ENCODE data around the gene PSMD9. TPM values are rescaled to one million over a fixed set of nuclear protein-coding genes. Genes with fewer than 3 reads are reported as not detected.
"Not testable (repeated sequence)": the region's sequence is repeated elsewhere in the genome, so short reads cannot be mapped to it uniquely, and the experiment has no call there.

The PSMD9 gene
- polyA plus RNA-seq, 4 donors = 48.9 to 58.6 (median 54.3) TPM

DNA sequence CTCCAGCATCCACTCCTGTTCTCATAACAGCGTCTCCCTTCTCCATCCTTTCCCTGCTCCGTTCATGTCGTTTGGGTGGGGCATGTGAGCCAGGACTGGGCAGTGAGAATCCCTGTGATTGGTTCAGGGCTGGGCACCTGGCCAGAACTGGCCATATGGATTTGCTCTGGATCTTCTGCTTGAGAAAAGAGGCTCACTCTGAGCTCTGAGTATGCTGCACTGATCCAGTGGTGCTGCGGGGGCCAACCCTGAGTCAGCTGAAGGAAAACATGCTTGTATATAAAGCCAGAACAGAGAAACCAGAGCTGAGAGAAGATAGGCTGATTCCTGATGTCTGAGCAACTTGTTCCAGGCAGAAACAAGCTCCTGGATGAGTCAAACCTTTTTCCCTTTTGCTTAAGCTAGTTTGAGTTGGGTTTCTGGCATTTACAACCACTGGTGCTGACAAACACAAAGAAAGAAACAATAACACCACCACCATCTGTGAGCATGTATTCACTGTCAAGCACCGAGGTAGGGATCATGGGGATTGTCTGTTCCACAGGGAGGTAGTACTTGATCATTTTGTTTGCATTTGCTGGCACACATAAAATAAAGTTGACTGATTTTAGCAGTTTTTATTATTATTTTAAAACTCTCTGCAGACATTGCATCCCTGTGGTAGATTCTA, 15.9 kb upstream of the PSMD9 start:
- peak in 2 of 4 donors; percentile 48 to 54 for DNase-seq (ENCODE audit: low read depth in 4 of 4, low spot score in 3 of 4)

- DNase-seq (ENCODE audit: low read depth in 4 of 4, low spot score in 3 of 4) = no peak
These were observed 15.4 kb upstream of the PSMD9 start for GRCh38 chr12:121873216-121873569.

DNA sequence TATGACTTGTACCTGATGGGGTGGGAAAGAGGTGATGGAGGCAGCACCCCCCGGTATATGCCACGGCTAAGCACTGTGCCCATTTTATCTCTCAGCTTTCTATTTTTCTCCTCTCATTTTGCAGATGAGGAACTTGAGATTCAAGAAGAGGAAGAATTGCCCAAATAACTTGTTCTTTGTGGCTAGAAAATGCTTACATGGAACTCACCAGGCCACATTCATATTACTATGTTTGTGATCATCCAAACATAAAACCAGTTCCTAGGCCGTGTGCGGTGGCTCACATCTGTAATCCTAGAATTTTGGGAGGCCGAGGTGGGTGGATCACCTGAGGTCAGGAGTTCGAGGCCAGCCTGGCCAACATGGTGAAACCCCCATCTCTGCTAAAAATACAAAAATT, 14.5 kb upstream of the PSMD9 start:
- DNase-seq (ENCODE audit: low read depth in 4 of 4, low spot score in 3 of 4) = no peak

DNA sequence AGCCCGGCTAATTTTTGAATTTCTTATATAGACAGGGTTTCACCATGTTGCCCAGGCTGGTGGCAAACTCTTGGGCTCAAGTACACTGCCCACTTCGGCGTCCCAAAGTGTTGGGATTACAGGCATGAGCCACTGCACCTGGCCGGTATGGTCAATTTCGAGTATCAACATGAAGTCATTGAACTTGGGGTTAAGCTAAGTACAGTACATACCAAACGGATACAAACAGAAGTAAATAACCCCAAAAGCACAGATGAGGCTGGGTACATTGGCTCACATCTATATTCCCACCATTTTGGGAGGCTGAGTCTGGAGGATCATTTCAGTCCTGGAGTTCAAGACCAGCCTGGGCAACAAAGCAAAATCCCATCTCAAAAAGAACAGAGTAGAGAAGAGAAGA, 13.0 kb upstream of the PSMD9 start:
- no peak for DNase-seq (ENCODE audit: low read depth in 4 of 4, low spot score in 3 of 4)

GRCh38 chr12:121876080-121876447, 12.5 kb upstream of the PSMD9 start:
- DNase-seq (ENCODE audit: low read depth in 4 of 4, low spot score in 3 of 4) = not testable (repeated sequence)

DNA sequence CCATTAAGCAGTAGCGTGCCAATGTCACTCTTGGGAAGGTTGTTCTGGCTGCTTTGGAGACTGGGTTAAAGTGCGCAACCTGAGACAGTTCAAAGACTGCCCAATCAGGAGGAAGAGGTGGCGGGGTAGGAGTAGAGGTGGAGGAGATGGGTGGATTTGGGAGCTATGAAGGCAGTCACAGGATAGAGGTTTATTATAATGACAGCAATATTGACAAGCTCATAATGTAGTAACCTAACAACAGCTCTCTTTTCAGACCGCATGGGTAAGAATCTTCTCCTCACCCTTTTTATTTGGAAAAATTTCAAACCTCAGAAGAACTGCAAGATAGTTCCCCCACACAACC, 5.3 kb upstream of the PSMD9 start:
- no peak for DNase-seq (ENCODE audit: low read depth in 4 of 4, low spot score in 3 of 4)

GRCh38 chr12:121885129-121885528, 3.5 kb upstream of the PSMD9 start:
- DNase-seq (ENCODE audit: low read depth in 4 of 4, low spot score in 3 of 4) = not testable (repeated sequence)

GRCh38 chr12:121888083-121888477, 510 bp upstream of the PSMD9 start:
- no peak for DNase-seq (ENCODE audit: low read depth in 4 of 4, low spot score in 3 of 4)

DNA sequence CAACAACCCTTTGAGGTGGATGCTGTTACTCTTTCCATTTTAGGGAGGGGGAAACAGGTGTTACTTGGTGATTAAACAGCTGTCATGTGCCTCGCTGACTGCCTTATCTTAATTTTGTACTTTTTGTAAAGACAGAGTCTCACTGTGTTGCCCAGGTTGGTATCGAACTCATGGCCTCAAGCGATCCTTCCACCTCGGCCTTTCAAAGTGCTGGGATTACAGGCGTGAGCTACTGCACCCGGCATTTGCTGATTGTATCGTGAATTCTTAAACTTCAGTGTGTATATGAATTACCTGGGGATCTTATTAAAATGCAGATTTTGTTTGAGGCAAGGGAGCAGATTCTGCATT, 659 bp downstream of the PSMD9 start:
- no peak for DNase-seq (ENCODE audit: low read depth in 4 of 4, low spot score in 3 of 4)

GRCh38 chr12:121889661-121890060, 1.1 kb downstream of the PSMD9 start:
- DNase-seq (ENCODE audit: low read depth in 4 of 4, low spot score in 3 of 4) = not testable (repeated sequence)

DNA sequence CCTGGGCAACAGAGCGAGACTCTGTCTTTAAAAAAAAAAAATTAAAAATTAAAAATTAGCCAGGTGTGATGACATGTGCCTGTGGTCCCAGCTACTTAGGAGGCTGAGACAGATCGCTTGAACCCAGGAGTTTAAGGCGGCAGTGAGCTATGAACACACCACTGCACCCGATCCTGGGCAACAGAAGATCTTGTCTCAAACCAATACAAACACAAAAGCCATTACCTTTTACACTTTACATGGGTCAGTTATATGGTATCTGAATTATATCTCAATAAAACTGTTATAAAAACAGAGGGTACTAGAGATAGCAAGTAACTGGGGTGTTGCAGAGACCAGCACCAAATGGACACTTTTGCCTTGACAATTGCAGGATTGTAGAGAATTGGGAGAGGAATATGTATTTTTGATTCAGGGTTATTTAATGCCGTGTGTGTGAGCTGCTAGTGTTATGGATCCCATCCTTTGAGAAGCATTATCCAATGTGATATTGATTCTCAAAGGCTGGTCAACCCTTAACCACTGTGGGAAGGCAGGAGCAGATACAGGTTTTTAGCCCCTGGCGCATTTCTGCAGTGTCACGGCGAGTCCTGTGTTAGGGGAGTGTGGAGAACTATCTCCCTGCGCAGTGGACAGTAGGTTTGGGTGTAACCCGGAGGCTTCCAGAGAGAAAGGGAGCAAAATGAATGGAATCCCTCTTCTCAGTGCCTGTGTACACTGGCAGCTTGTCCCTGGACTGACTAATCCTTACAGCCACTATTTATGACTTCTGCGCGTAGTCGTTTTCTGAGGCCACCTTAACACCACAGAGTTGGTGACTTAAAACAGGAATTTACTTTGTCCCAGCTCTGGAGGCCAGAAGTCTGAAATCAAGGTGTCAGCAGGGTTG, 4.3 kb downstream of the PSMD9 start:
- DNase-seq (ENCODE audit: low read depth in 4 of 4, low spot score in 3 of 4) = no peak

DNA sequence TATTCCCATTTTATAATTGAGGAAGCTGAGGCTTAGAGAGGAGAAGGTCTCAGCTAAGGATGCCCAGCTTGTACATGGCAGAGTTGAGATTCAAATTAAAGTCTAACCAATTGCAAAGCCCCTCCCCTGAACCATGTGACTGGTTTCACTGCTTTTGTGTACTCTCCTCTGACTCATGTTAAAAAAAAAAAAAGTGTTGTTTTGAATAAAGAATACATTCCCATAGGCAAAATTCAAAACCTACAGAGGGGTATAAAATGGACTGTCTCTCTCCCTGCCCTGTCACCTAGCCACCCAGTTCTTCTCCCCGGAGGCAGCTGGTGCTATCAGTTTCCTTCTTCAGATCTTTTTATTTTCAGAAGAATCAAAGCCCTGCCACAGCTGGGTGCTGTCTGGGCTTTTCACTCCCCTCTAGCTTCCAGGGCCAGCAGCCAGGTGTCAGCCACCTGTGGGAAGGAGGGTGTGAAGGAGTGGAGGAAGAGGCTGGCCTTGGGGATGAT, 5.4 kb downstream of the PSMD9 start:
- no peak for DNase-seq (ENCODE audit: low read depth in 4 of 4, low spot score in 3 of 4)

- DNase-seq (ENCODE audit: low read depth in 4 of 4, low spot score in 3 of 4) = no peak
These were observed 6.0 kb downstream of the PSMD9 start for GRCh38 chr12:121894633-121895032.

- DNase-seq (ENCODE audit: low read depth in 4 of 4, low spot score in 3 of 4) = no peak
These were observed 9.7 kb downstream of the PSMD9 start for GRCh38 chr12:121898287-121898686.

DNA sequence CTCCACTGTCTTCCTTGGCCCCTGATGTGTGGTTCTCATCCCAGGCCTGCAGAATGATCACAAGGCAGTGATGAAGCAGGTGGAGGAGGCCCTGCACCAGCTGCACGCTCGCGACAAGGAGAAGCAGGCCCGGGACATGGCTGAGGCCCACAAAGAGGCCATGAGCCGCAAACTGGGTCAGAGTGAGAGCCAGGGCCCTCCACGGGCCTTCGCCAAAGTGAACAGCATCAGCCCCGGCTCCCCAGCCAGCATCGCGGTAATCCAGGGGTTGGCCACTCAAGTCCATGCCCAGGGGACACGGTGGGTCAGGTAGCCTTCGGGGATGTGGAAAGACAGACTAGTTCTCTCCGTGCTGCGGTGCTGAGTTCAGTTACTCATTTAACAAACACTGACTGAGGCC, 11.0 kb downstream of the PSMD9 start:
- no peak for DNase-seq (ENCODE audit: low read depth in 4 of 4, low spot score in 3 of 4)

GRCh38 chr12:121903202-121903601, 14.6 kb downstream of the PSMD9 start:
- no peak for DNase-seq (ENCODE audit: low read depth in 4 of 4, low spot score in 3 of 4)

DNA sequence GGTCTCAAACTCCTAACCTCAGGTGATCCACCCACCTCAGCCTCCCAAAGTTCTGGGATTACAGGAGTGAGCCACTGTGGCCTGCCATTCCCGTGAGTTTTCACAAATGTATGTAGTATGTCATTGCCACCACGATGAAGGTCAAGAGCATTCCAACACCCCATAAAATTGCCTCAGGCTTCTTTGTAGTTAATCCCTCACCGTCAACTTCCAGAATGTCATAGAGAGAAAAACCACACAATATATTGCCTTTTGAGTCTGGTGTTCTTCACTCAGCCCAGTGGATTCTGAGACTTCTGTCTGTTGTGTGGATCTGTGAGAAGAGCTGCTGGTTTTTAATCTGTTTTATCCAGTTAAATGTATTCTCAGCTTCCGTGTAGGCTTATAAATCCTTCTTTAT, 17.2 kb downstream of the PSMD9 start:
- DNase-seq (ENCODE audit: low read depth in 4 of 4, low spot score in 3 of 4) = no peak

- DNase-seq (ENCODE audit: low read depth in 4 of 4, low spot score in 3 of 4) = no peak
These were observed 20.1 kb downstream of the PSMD9 start for GRCh38 chr12:121908702-121909101.

- no peak for DNase-seq (ENCODE audit: low read depth in 4 of 4, low spot score in 3 of 4)
These were observed 23.4 kb downstream of the PSMD9 start for GRCh38 chr12:121911824-121912585.

DNA sequence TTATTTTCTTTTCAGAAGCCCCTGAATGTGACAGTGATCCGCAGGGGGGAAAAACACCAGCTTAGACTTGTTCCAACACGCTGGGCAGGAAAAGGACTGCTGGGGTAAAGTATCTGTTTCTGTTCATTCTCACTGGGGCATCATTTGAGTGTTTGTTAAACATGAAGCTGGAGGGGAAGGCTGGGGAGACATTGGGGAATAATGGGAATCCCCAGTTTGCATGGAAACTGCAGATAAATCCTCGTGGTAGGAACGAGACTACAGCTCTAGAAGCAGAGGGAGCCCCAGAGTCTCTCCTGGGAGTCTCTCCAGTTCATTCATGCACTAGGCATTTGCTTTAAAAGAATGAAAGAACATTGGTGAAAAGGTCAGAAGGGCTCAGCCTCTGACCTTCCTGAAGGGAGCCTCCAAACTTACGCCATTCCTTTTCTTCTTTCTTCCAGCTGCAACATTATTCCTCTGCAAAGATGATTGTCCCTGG, 27.3 kb downstream of the PSMD9 start:
- no peak for DNase-seq (ENCODE audit: low read depth in 4 of 4, low spot score in 3 of 4)

- DNase-seq (ENCODE audit: low read depth in 4 of 4, low spot score in 3 of 4) = no peak
These were observed 28.1 kb downstream of the PSMD9 start for GRCh38 chr12:121916719-121917118.

Measured in right renal pelvis (tissue), 4 donors.